CD4-positive, alpha-beta T cell treated with Interleukin-12 subunit alpha and Interleukin-12 subunit beta, for 1 hour (primary cell): ENCODE measurements around the gene LHX8.
"Not testable (repeated sequence)": the region's sequence is repeated elsewhere in the genome, so short reads cannot be mapped to it uniquely, and the experiment has no call there.

ENCODE experiments used
- DNase-seq: peaks from one replicate; pipeline ENCODE4 v3.0.0-alpha.2; 2020

Gene LHX8

GRCh38 chr1:75132812-75133619, 1.2 kb upstream of the LHX8 start:
- DNase-seq, result no peak

DNA sequence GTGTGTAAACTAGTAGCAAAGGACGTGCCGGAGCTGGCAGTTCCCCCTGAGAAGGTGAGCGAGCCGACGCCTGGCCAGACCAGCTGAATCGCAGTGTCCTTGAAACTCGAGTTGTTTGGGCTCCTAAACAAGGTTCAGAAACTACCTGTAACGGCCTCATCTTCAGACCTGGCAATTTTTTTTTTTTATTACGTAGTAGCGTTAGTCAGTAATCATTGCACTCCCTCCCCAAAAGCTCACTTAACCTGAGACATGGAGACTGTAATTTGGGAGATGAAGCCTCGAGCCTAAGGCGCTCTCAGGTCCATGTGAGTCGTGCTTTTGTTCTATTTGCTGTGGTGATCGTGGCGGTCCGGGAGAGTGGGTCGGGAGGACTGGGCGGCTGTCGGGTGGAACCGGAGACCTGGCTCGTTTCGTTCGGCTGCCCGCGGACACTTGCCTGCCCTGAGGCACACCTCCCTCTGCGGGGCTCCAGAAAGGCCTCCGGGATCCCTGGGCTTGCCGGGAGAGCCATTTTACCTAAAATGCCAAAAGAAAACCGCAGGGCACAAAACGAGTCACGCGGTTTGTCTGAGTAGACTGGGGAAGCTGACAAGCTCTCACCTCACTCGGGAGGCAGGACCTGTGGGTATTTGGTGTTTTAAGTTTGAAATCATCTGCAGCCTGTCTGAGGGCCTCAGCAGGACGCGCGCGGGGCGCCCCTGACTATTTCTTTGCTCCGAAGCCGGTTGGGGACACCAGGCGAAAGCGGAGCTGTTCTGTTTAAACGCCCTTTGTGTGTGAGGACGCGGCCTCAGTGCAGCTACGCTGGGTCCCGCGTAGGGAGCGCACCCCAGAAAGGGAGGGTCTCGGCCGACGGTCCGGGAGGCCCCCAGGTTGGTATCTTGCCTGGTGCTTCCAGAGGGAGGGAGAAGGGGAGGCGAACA, 722 bp downstream of the LHX8 start:
- DNase-seq, result no peak

DNA sequence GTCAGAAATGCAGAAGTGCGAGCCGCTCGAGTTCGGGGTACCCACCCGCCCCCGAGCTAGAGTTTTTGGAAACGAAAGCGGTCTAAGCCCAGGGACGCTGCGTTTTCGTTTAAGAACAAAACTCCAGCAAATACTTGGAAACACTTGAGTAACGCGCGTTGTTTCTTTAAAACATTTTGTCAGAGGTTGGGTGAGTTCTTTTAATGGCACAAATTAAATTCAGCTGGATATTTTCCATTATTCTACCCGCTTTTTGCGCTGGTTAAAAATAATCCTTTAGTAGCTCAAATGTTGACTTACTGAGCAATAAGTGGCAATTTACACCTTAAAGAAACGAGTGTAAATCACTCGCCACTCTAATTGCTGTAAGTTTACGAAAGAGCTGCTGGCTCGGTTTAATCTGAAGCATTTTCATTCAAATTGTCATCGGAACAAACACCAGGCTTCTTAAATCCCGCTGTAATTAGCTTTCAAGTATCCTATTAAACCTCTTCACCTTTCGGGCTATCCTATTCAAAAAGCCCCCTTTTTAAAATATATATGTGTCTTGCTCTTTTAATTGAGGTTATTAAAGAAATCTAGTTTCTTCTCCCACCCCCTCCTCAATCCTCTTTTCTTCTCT, 1.5 kb downstream of the LHX8 start:
- DNase-seq, result no peak

DNA sequence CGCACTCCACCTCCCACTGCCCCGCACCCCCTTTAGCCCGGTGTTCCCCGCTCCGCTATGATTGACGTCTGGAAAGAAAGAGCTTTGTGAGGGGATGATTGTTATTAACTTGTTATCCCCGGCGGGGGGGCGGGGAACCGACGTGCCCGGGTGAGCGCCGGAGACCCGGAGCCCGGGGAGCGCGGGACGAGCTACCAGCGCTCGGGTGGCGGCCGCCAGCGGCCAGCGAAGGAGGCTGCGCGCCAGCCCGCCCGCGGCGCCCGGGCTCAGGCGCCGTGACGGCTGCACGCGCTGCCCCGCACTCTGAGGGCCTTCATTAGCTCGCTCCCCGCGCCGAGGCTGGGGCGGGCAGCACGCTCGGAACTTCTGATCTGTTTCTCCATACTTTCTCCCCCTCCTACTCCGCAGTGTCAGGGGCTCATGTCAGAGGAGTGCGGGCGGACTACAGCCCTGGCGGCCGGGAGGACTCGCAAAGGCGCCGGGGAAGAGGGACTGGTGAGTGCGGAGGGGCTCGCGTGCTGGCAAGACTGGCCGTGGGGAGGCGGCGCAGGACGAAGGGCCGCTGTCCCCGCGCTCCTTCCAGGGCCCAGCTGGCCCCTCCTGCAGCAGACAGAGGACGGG, 2.1 kb downstream of the LHX8 start:
- no peak for DNase-seq

GRCh38 chr1:75136921-75137641, 2.9 kb downstream of the LHX8 start:
- DNase-seq, result no peak

- no peak for DNase-seq
These were observed 17.9 kb downstream of the LHX8 start for GRCh38 chr1:75152092-75152491.

DNA sequence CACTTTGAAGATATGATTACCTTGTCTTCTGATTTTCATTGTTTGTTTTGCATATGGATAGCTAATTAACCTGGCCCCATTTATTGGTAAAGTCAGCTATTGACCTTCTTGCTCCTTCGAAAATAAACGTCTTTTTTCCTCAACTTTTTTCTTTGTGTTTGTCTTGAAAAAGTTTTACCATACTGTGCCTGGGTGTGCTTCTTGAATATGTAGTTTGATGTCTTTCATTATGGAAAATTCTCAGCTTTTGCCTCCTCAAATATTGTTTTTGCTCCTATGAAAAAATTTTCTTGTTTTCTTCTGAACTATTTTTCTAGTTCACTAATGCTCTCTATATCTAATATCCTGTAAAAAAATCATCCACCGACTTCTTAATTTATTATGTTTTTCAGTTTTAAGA, 25.0 kb downstream of the LHX8 start:
- no peak for DNase-seq

- DNase-seq, result no peak
These were observed 31.1 kb downstream of the LHX8 start for GRCh38 chr1:75165264-75165663.

GRCh38 chr1:75166821-75167220, 32.6 kb downstream of the LHX8 start:
- DNase-seq, result no peak

GRCh38 chr1:75170011-75170410, 35.8 kb downstream of the LHX8 start:
- DNase-seq, result no peak

DNA sequence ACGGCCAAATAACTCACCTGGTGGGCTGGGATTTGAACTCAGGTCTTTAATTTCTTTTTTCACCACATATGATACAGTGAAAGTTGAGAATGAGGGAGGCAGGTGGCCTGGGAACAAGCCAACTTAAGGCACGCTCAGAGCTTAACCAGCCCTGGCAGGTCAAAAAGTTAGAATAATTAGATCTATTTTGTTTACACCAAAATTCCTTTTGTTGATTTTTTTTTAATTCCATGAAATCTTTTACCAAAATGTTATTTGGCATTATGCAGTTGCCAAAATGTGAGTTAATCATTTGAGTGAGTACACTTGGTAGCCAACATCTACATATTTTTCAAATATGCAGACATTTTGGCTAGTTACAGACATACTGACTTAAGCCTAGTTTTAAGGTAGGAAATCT, 36.8 kb downstream of the LHX8 start:
- DNase-seq, result no peak

DNA sequence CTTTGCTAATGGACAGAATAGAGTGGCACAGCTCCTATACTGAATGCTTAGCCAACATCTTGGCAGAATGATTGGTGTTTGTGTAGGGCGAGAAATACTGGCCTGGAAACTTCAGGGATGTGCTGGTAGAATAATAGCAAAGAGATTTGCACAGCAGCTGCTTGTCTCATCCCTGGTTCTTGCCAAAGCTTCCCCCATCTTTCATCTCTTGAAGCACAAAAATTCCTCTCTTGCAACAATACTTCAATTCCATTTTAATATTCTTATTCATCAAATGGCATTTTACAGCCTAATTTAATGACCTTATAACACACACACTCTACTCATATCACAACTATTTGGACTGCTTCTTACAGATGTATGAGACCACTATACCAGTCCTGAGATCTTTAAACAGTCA, 37.7 kb downstream of the LHX8 start:
- DNase-seq, result no peak

- DNase-seq, result no peak
These were observed 38.4 kb downstream of the LHX8 start for GRCh38 chr1:75172556-75172955.

DNA sequence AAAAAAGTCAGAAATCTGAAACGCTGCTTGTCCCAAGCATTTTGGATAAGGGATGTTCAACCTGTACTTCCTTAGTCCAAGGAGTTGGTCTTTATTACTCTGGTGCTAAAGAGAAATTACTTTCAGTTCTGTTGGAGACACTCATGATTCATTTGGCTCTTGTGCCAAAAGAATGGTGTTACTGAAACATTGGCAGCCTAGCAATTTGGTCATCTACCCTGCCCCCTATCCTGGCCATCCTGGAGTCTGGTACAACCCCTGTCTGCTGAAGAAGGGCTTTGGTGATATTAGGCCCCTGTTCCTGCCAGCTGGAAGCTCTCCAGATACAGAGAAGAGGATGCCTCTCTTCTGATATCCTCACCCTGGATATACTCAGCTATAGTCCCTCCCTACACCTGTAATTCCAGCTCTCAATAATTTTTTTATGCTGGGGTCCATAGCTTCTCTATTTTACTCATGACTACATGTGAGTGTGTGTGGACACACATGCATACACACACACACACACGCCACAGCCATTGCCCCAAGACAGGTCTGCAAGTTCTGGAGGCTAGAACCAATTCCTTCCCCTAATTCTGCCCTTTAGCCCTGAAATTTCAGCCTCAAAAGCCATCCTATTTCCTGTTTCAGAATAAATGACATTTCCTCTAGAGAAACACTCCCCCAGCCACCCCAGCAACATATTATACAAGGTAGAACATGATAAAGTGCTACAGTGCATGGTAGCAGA, 40.0 kb downstream of the LHX8 start:
- DNase-seq, result no peak

DNA sequence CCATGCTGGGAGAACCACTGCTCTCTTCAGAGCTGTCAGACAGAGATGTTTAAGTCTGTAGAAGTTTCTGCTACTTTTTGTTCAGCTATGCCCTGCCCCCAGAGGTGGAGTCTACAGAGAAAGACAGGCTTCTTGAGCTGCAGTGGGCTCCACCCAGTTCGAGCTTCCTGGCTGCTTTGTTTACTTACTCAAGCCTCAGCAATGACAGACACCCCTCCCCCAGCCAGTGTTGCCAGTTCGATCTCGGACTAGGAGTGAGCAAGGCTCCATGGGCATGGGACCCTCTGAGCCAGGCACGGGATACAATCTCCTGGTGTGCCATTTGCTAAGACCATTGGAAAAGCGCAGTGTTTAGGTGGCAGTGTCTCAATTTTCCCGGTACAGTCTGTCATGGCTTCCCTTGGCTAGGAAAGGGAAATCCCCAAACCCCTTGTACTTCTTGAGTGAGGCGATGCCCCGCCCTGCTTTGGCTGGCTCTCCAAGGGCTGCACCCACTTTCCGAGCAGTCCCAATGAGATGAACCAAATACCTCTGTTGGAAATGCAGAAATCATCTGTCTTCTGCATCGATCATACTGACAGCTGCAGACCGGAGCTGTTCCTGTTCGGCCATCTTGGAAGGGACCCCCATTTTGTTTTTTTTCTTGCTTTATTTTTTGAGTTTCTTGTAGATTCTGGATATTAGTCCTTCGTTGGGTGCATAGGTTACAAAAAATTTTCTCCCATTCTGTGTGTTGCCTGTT, 47.2 kb downstream of the LHX8 start:
- not testable (repeated sequence) for DNase-seq

DNA sequence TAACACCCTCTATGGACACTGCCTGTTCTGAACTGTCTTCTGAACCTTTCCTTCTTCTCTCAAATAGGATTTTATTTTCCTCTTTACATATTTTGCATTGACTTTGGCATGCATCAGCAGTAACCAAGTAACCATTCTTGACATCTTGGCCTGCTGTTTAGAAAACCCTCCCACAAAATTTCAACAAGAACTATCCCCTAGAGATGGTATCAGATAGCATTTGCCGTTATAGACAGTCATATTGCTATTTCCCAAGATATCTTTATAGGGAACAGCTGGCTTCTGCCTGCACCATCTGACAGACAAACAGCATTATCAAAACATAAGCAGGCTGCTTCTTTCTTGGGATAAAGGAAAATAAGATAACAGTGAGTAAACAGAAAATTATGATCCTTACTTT, 54.7 kb downstream of the LHX8 start:
- DNase-seq, result no peak

GRCh38 chr1:75198163-75198562, 64.0 kb downstream of the LHX8 start:
- DNase-seq, result no peak

DNA sequence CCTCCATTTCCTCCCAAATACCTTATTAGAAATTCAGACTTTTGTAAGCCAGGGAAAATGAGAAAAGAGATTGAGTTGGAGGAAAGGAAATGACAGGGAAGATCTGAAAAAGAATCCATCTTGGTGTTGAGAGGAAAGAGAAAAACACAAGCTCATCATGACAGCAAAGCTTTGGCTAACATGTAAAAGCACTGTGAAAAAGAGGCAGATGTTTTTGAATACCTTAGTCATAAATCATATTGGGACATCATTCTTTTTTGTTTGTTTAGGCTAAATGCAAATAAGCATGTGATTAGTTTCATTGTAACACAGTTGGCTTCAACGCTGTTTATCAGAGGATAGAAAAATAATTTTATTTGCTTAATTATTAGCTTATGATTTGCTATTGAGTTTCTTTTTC, 64.6 kb downstream of the LHX8 start:
- no peak for DNase-seq

- no peak for DNase-seq
These were observed 68.6 kb downstream of the LHX8 start for GRCh38 chr1:75202751-75203150.

- DNase-seq, result no peak
These were observed 69.5 kb downstream of the LHX8 start for GRCh38 chr1:75203415-75204277.
